ENCODE measurements around the gene CCSER1.

DNA sequence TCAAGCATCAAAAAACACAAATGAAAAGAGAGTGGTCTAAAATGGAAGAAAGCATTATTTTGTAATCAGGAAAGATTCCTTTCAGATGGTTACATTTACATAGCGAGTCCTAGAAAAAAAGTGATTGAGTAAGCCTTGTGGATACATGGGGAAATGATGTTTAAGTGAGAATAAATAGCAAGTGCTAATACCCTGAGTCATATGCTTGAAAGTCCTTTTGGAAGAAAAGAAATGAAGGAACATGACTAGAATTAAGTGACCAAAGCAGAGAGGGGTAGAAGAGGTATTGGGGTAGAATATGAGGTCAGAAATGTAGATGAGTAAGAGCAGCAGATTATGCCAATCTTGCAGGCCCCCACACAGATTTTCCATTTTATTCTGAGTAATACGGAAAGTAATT lies 1361.8 kb downstream of the CCSER1 start:
- TF ChIP-seq, protein P1, sequence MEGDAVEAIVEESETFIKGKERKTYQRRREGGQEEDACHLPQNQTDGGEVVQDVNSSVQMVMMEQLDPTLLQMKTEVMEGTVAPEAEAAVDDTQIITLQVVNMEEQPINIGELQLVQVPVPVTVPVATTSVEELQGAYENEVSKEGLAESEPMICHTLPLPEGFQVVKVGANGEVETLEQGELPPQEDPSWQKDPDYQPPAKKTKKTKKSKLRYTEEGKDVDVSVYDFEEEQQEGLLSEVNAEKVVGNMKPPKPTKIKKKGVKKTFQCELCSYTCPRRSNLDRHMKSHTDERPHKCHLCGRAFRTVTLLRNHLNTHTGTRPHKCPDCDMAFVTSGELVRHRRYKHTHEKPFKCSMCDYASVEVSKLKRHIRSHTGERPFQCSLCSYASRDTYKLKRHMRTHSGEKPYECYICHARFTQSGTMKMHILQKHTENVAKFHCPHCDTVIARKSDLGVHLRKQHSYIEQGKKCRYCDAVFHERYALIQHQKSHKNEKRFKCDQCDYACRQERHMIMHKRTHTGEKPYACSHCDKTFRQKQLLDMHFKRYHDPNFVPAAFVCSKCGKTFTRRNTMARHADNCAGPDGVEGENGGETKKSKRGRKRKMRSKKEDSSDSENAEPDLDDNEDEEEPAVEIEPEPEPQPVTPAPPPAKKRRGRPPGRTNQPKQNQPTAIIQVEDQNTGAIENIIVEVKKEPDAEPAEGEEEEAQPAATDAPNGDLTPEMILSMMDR (IDR thresholded peaks at IDR 0.05) = no peak
- TF ChIP-seq EZH2 (IDR thresholded peaks at IDR 0.05; ENCODE audit: borderline replicate concordance, insufficient read depth, low read depth, low read length, poor library complexity, severe bottlenecking) = no peak

All from B cell (primary cell).